K562 (cell line): ENCODE data around the gene TMEM266. TPM values are rescaled to one million over a fixed set of nuclear protein-coding genes. Genes with fewer than 3 reads are reported as not detected.

Source experiments
- ATAC-seq: fragments of 200-7000 bp; cut with Tn5 transposase; 3 replicates; pipeline ENCODE4 v1.9.1; 2020; ENCODE audit warnings: moderate library complexity
- BruUV-seq: library from RNA; stranded (reverse); fragments of 400-500 nt; replicated peaks from 2 replicates; lab custom pipeline; 2021; lab: Mats Ljungman, UMichigan
- CTCF ChIA-PET: fragments of 300-600 bp; formaldehyde crosslinking; extraction: SDS; loops from one replicate; lab custom pipeline; 2021; ENCODE audit warnings: low intra/inter-chr PET ratio; lab: Yijun Ruan, JAX
- POLR2A ChIA-PET: fragments of 300-600, 350-650 bp; sonication (Branson Sonifier 250); formaldehyde crosslinking; extraction: SDS; loops from one replicate; lab custom pipeline; 2021; ENCODE audit warnings: antibody characterized with exemption, inconsistent platforms; lab: Yijun Ruan, JAX
- DNase-seq, 4 experiments: peaks; one replicate each; pipeline versions ENCODE4 v3.0.0 to v3.0.0-alpha.2; 2011 to 2018; ENCODE audit warnings: low spot score in 3 of 4, mixed read lengths in 3 of 4; ENCODE audit errors: extremely low read depth in 1 of 4
- FAIRE-seq: peaks from 2 replicates; lab custom pipeline; 2011; peaks lifted over from hg19 to GRCh38; lab: Jason Lieb, UNC
- H2AFZ ChIP-seq: 2 replicates; pipeline ENCODE4 v1.6.0; 2011; ENCODE audit warnings: low read depth, low read length, control low read depth, inconsistent platforms
- H3K27ac ChIP-seq: fragments of 200-600 bp; 3 replicates; pipeline ENCODE4 v1.8.0; 2011; ENCODE audit warnings: low read depth, mild to moderate bottlenecking, control low read depth, inconsistent platforms, low read length, moderate library complexity, mixed read lengths; ENCODE audit errors: extremely low read depth
- H3K27me3 ChIP-seq, 2 experiments: fragments of 300-600 bp in 1 of 2; 2 replicates in 1 of 2; 3 replicates in 1 of 2; pipeline versions ENCODE4 v1.6.0 to v1.8.0; 2011; ENCODE audit warnings: inconsistent platforms in 2 of 2, low read length in 2 of 2, mild to moderate bottlenecking in 1 of 2, mixed read lengths in 1 of 2, moderate library complexity in 1 of 2; ENCODE audit not compliant: control insufficient read depth in 2 of 2, insufficient read depth in 2 of 2
- H3K36me3 ChIP-seq: fragments of 300-600 bp; 3 replicates; pipeline ENCODE4 v1.8.0; 2011; ENCODE audit warnings: mild to moderate bottlenecking, low read length, inconsistent platforms; ENCODE audit not compliant: control insufficient read depth, insufficient read depth
- H3K4me1 ChIP-seq, 2 experiments: fragments of 200-600 bp in 1 of 2; replicated peaks in 1 of 2; 2 replicates in 1 of 2; 3 replicates in 1 of 2; pipeline versions ENCODE4 v1.5.1 to v1.8.0; 2011; ENCODE audit warnings: inconsistent platforms in 2 of 2, low read length in 2 of 2, mild to moderate bottlenecking in 1 of 2, mixed read lengths in 1 of 2, moderate library complexity in 1 of 2; ENCODE audit not compliant: control insufficient read depth in 2 of 2, insufficient read depth in 2 of 2
- H3K4me2 ChIP-seq: 2 replicates; pipeline ENCODE4 v1.6.1; 2011; ENCODE audit warnings: low read length, control low read depth, inconsistent platforms, mixed read lengths; ENCODE audit not compliant: insufficient read depth
- H3K4me3 ChIP-seq: fragments of 200-600 bp; sonication (generic), shearing (Covaris generic); 2 replicates; pipeline ENCODE4 v1.5.1; 2016; ENCODE audit warnings: control low read depth, inconsistent platforms
- H3K79me2 ChIP-seq: fragments of 200-600 bp; 3 replicates; pipeline ENCODE4 v1.8.0; 2011; ENCODE audit warnings: low read length, inconsistent platforms; ENCODE audit not compliant: control insufficient read depth, insufficient read depth
- H3K9ac ChIP-seq, 2 experiments: 2 replicates each; pipeline versions ENCODE4 v1.6.0 to v1.6.1; 2011; ENCODE audit warnings: low read depth in 2 of 2, low read length in 2 of 2, control low read depth in 1 of 2, inconsistent platforms in 1 of 2, mild to moderate bottlenecking in 1 of 2, mixed read lengths in 1 of 2; ENCODE audit not compliant: insufficient read depth in 1 of 2
- H3K9me1 ChIP-seq: one replicate; pipeline ENCODE4 v1.6.0; 2011; ENCODE audit warnings: inconsistent platforms, mild to moderate bottlenecking, low read length, moderate library complexity; ENCODE audit not compliant: control insufficient read depth, insufficient read depth
- H3K9me3 ChIP-seq: replicated peaks from 2 replicates; pipeline ENCODE4 v1.5.1; 2011; ENCODE audit warnings: low read depth, low read length, inconsistent platforms; ENCODE audit not compliant: control insufficient read depth, insufficient read depth
- H4K20me1 ChIP-seq: replicated peaks from 2 replicates; pipeline ENCODE4 v1.6.1; 2011; ENCODE audit warnings: low read length, inconsistent platforms, mixed read lengths; ENCODE audit not compliant: control insufficient read depth, insufficient read depth
- BDP1 ChIP-seq: IDR thresholded peaks from 3 replicates; pipeline ENCODE4 v1.6.1; 2011; ENCODE audit not compliant: insufficient read length, insufficient read depth
- MYC ChIP-seq, 2 experiments: fragments of 250-450 bp in 1 of 2; sonication (Bioruptor Pico) in 1 of 2; IDR thresholded peaks; 2 replicates each; pipeline versions ENCODE4 v1.5.1 to v1.6.1; 2012 to 2021; ENCODE audit warnings: low read depth in 2 of 2, borderline replicate concordance in 1 of 2, improper control_type of control experiment in 1 of 2, low read length in 1 of 2, mild to moderate bottlenecking in 1 of 2, moderate library complexity in 1 of 2
- NR3C1 ChIP-seq: sonication (generic); formaldehyde crosslinking; IDR thresholded peaks from 2 replicates; pipeline ENCODE4 v1.8.1; 2022; ENCODE audit warnings: missing genetic modification reagents
- PCBP2 ChIP-seq: fragments of 200-400 bp; formaldehyde crosslinking; IDR thresholded peaks from 2 replicates; pipeline ENCODE4 v1.6.1; 2018; ENCODE audit warnings: low read length, low read depth, mild to moderate bottlenecking, moderate library complexity; ENCODE audit not compliant: poor library complexity, severe bottlenecking
- PHB ChIP-seq: fragments of 250-450 bp; sonication (Bioruptor Pico); IDR thresholded peaks from 2 replicates; pipeline ENCODE4 v1.5.0; 2021
- PHTF2 ChIP-seq: fragments of 250-450 bp; sonication (Bioruptor Pico); IDR thresholded peaks from 2 replicates; pipeline ENCODE4 v1.5.0; 2021; ENCODE audit warnings: mild to moderate bottlenecking
- SAP30 ChIP-seq: fragments of 200-600 bp; sonication (generic); IDR thresholded peaks from 2 replicates; pipeline ENCODE4 v1.6.1; 2012; ENCODE audit warnings: borderline replicate concordance, low read depth, mild to moderate bottlenecking, moderate library complexity, low read length, control low read depth, inconsistent platforms; ENCODE audit not compliant: insufficient read depth, poor library complexity, severe bottlenecking
- ZNF184 ChIP-seq: sonication (generic); formaldehyde crosslinking; IDR thresholded peaks from 2 replicates; pipeline ENCODE4 v1.5.0; 2020; ENCODE audit warnings: missing genetic modification reagents
- WGBS: fragments of 100-300 bp; shearing (Covaris generic); methylation state at CpG from one replicate; pipeline ENCODE4 v1.1.6; 2016; ENCODE audit warnings: low coverage, mixed read lengths; ENCODE audit not compliant: insufficient coverage; ENCODE audit errors: missing lambda C conversion rate; 5-methylcytosine and 5-hydroxymethylcytosine counted together
- in situ Hi-C: fragments of 300-500 bp; cut with MboI; formaldehyde crosslinking; loops from 4 replicates; pipeline ENCODE4 v1.15.0; 2018; ENCODE audit warnings: inconsistent platforms, mixed read lengths
- intact Hi-C: fragments of 100-400 bp; cut with micrococcal nuclease; formaldehyde crosslinking; loops from 2 replicates; pipeline ENCODE4 v1.14.2; 2022
- polyA plus RNA-seq, 8 experiments: library from polyadenylated mRNA; depleted of rRNA in 4 of 8; stranded (reverse) in 5 of 8; unstranded in 3 of 8; fragments of >200 nt; fragmentation: Nextera tagmentation in 2 of 8; fragmentation: Illumina TruSeq in 1 of 8; extraction: Ambion mirVana in 2 of 8; extraction: Trizol in 1 of 8; gene quantifications; 2 replicates each; pipeline versions ENCODE4 v1.2.1 to v1.2.3, GENCODE V29; 2011 to 2014; ENCODE audit warnings: inconsistent platforms in 1 of 8, missing spikeins in 1 of 8
- total RNA-seq, 7 experiments: library from RNA; depleted of rRNA in 6 of 7; stranded (reverse); fragments of >200 nt in 6 of 7; fragmentation: Illumina TruSeq in 2 of 7; extraction: Trizol in 2 of 7; gene quantifications; 2 replicates each; pipeline versions ENCODE4 v1.2.1 to v1.2.3, GENCODE V29; 2011 to 2021; ENCODE audit warnings: low replicate concordance in 1 of 7
- TF ChIP-seq, protein P1 (sequence below): fragments of 250-450 bp; sonication (Bioruptor Pico); IDR thresholded peaks from 2 replicates; pipeline ENCODE4 v1.4.0; 2020; ENCODE audit warnings: borderline replicate concordance
- TF ChIP-seq, protein P2 (sequence below): fragments of 250-450 bp; sonication (Bioruptor Pico); IDR thresholded peaks from 2 replicates; pipeline ENCODE4 v1.5.0; 2021; ENCODE audit warnings: mild to moderate bottlenecking, borderline replicate concordance
- TF ChIP-seq, protein P3 (sequence below), 3 experiments: fragments of 200-800 bp in 1 of 3; fragments of 250-450 bp in 1 of 3; fragments of 450-650 bp in 1 of 3; sonication (Bioruptor Pico) in 1 of 3; sonication (Bioruptor generic) in 1 of 3; formaldehyde crosslinking in 1 of 3; IDR thresholded peaks; 2 replicates each; pipeline versions ENCODE4 v1.6.1 to v1.8.0; 2016 to 2022; ENCODE audit warnings: mild to moderate bottlenecking in 2 of 3, missing genetic modification characterization in 2 of 3, missing compliant biosample characterization in 1 of 3, moderate library complexity in 1 of 3

The TMEM266 gene
- total and polyA plus RNA-seq, 9 of the 15 experiments (the other 6 are each of a cell fraction or from before 2014, with no cell fraction given) = not detected

DNA sequence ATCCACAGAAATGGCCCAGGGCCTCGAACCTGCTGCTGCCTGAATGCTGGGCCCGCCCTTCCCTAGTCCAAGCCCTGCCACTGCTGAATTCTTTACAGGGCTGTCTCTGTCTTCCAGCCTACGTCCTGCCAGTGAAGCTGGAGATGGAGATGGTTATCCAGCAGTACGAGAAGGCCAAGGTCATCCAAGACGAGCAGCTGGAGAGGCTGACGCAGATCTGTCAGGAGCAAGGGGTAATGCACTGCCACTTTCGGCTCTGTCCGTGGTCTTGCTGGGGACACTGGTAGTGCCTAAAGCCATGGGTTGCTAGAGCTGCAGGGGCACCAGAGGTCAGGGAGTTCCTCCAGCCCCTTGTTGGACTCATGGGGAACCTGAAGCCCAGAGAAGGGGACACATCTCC is 115.7 kb downstream of the TMEM266 start (continued):
- TF ChIP-seq, protein P1, sequence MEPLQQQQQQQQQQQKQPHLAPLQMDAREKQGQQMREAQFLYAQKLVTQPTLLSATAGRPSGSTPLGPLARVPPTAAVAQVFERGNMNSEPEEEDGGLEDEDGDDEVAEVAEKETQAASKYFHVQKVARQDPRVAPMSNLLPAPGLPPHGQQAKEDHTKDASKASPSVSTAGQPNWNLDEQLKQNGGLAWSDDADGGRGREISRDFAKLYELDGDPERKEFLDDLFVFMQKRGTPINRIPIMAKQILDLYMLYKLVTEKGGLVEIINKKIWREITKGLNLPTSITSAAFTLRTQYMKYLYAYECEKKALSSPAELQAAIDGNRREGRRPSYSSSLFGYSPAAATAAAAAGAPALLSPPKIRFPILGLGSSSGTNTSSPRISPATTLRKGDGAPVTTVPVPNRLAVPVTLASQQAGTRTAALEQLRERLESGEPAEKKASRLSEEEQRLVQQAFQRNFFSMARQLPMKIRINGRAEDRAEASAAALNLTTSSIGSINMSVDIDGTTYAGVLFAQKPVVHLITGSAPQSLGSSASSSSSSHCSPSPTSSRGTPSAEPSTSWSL (CRISPR knock-in tag) = no peak

DNA sequence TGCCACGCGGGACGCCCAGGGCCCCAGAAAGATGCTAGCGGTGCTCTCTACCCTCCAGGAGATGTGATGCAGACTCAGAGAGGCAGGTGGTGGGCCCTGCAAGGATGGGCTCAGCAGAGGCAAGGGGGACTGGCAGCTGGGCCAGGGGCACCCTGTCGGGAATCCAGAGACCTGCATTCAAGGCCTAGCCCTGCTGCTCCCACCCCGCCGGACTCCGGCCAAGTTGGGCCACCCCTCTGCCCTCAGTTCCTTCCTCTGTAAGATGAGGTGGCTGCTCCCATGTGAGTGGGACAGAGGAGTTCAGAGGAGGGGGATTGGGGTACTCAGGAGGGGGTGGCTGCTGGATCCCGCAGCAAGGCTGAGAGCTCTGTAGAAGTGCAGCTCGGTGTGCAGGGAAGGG is 116.3 kb downstream of the TMEM266 start:
- Histone ChIP-seq H3K27ac (no peak overlapping the region), H3K9me3 (no peaks in the 10 kb centered on the region), H3K9me1 (no peaks in the 10 kb centered on the region), H3K27me3 (peaks cover 53 to 88% of the 10 kb centered on the region in 2 experiments), H2AFZ (no peak overlapping the region), H3K4me2 (no peak overlapping the region), H4K20me1 (0 out of 2 replicates have a peak, but pooled peaks cover 3% of the 10 kb centered on the region), H3K4me1 (peaks cover 0 to under 1% of the 10 kb centered on the region in 2 experiments; a peak in 1 of 5 replicates), H3K79me2 (no peaks in the 10 kb centered on the region), H3K36me3 (no peaks in the 10 kb centered on the region), H3K4me3 (no peak overlapping the region), H3K9ac (no peak overlapping the region)
- WGBS = 3% methylated on average over 10 of the region's 10 CpGs
- FAIRE-seq (no peak), DNase-seq (no peak), ATAC-seq (no peak)
- intact Hi-C loops = no loop called here
- BruUV-seq = no TSS peak
- POLR2A ChIA-PET = interaction anchor here (1.0 kb wide), 1 partner anchor 170 kb away, joined by 3 read pairs; no protein-coding TSS in a partner anchor
- in situ Hi-C loops = no loop called here
- CTCF ChIA-PET = no interaction called here
- TF ChIP-seq, protein P2, sequence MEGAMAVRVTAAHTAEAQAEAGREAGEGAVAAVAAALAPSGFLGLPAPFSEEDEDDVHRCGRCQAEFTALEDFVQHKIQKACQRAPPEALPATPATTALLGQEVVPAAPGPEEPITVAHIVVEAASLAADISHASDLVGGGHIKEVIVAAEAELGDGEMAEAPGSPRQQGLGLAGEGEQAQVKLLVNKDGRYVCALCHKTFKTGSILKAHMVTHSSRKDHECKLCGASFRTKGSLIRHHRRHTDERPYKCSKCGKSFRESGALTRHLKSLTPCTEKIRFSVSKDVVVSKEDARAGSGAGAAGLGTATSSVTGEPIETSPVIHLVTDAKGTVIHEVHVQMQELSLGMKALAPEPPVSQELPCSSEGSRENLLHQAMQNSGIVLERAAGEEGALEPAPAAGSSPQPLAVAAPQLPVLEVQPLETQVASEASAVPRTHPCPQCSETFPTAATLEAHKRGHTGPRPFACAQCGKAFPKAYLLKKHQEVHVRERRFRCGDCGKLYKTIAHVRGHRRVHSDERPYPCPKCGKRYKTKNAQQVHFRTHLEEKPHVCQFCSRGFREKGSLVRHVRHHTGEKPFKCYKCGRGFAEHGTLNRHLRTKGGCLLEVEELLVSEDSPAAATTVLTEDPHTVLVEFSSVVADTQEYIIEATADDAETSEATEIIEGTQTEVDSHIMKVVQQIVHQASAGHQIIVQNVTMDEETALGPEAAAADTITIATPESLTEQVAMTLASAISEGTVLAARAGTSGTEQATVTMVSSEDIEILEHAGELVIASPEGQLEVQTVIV (CRISPR knock-in tag) = no peak
- TF ChIP-seq NR3C1 (no peak), PHTF2 (CRISPR knock-in tag) (no peak), PHB (no peak), ZNF184 (CRISPR knock-in tag) (no peak), PCBP2 (no peak), MYC (IDR thresholded peaks at IDR 0.05; ENCODE audit: low read depth, low read length) (no peak), MYC (CRISPR knock-in tag; IDR thresholded peaks at IDR 0.05; ENCODE audit: borderline replicate concordance, low read depth) (no peak), BDP1 (no peak), SAP30 (no peak)
- TF ChIP-seq, protein P3, sequence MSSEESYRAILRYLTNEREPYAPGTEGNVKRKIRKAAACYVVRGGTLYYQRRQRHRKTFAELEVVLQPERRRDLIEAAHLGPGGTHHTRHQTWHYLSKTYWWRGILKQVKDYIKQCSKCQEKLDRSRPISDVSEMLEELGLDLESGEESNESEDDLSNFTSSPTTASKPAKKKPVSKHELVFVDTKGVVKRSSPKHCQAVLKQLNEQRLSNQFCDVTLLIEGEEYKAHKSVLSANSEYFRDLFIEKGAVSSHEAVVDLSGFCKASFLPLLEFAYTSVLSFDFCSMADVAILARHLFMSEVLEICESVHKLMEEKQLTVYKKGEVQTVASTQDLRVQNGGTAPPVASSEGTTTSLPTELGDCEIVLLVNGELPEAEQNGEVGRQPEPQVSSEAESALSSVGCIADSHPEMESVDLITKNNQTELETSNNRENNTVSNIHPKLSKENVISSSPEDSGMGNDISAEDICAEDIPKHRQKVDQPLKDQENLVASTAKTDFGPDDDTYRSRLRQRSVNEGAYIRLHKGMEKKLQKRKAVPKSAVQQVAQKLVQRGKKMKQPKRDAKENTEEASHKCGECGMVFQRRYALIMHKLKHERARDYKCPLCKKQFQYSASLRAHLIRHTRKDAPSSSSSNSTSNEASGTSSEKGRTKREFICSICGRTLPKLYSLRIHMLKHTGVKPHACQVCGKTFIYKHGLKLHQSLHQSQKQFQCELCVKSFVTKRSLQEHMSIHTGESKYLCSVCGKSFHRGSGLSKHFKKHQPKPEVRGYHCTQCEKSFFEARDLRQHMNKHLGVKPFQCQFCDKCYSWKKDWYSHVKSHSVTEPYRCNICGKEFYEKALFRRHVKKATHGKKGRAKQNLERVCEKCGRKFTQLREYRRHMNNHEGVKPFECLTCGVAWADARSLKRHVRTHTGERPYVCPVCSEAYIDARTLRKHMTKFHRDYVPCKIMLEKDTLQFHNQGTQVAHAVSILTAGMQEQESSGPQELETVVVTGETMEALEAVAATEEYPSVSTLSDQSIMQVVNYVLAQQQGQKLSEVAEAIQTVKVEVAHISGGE (CRISPR knock-in tag; IDR thresholded peaks at IDR 0.05) = no peak
